CD8-positive, alpha-beta memory T cell (primary cell): ENCODE data around the gene PDCD10. TPM values are rescaled to one million over a fixed set of nuclear protein-coding genes. Genes with fewer than 3 reads are reported as not detected.

ENCODE experiments used
- CTCF ChIA-PET: fragments of 350-600 bp; sonication (Branson Sonifier 250); formaldehyde crosslinking; loops from one replicate; lab custom pipeline; 2021; ENCODE audit warnings: antibody characterized with exemption; lab: Charles Lee
- POLR2A ChIA-PET: fragments of 350-600 bp; sonication (Branson Sonifier 250); formaldehyde crosslinking; loops from one replicate; lab custom pipeline; 2021; ENCODE audit warnings: antibody characterized with exemption; lab: Charles Lee
- DNase-seq, 5 donors: peaks; one replicate each; pipeline versions ENCODE4 v3.0.0 to v3.0.0-alpha.2; 2020 to 2022; ENCODE audit warnings: mixed read lengths in 1 of 5
- H3K27ac ChIP-seq: one replicate; pipeline ENCODE4 v1.7.0; 2013; ENCODE audit warnings: low read depth, mild to moderate bottlenecking, low read length, moderate library complexity
- H3K27me3 ChIP-seq: 2 replicates; pipeline ENCODE4 v1.7.0; 2013; ENCODE audit warnings: low read length, mild to moderate bottlenecking; ENCODE audit not compliant: insufficient read depth, poor library complexity, severe bottlenecking
- H3K36me3 ChIP-seq: 2 replicates; pipeline ENCODE4 v1.7.0; 2013; ENCODE audit warnings: mild to moderate bottlenecking, low read length, moderate library complexity; ENCODE audit not compliant: insufficient read depth
- H3K4me1 ChIP-seq: 2 replicates; pipeline ENCODE4 v1.7.0; 2013; ENCODE audit warnings: mild to moderate bottlenecking, low read length, moderate library complexity; ENCODE audit not compliant: insufficient read depth
- H3K4me3 ChIP-seq: 2 replicates; pipeline ENCODE4 v1.7.0; 2013; ENCODE audit warnings: mild to moderate bottlenecking, low read length
- H3K9me3 ChIP-seq: 2 replicates; pipeline ENCODE4 v1.7.0; 2013; ENCODE audit warnings: mild to moderate bottlenecking, low read length
- H3K27ac Mint-ChIP-seq, 8 donors: one replicate each; pipeline ENCODE4 v1.8.0; 2020 to 2021; ENCODE audit warnings: mixed read lengths in 8 of 8, mild to moderate bottlenecking in 6 of 8, inconsistent platforms in 3 of 8, moderate library complexity in 3 of 8
- H3K27me3 Mint-ChIP-seq, 2 donors: one replicate each; pipeline ENCODE4 v1.8.0; 2020 to 2021; ENCODE audit warnings: mixed read lengths in 2 of 2, mild to moderate bottlenecking in 1 of 2, moderate library complexity in 1 of 2
- H3K36me3 Mint-ChIP-seq, 3 donors: one replicate each; pipeline ENCODE4 v1.8.0; 2020 to 2021; ENCODE audit warnings: mixed read lengths in 3 of 3, inconsistent platforms in 1 of 3, mild to moderate bottlenecking in 1 of 3
- H3K4me1 Mint-ChIP-seq, 3 donors: one replicate each; pipeline ENCODE4 v1.8.0; 2020 to 2021; ENCODE audit warnings: mixed read lengths in 3 of 3, inconsistent platforms in 1 of 3, mild to moderate bottlenecking in 1 of 3
- H3K4me3 Mint-ChIP-seq, 7 donors: one replicate each; pipeline ENCODE4 v1.8.0; 2020 to 2021; ENCODE audit warnings: mixed read lengths in 7 of 7, mild to moderate bottlenecking in 6 of 7, moderate library complexity in 4 of 7, inconsistent platforms in 2 of 7
- H3K9me3 Mint-ChIP-seq, 5 donors: one replicate each; pipeline ENCODE4 v1.8.0; 2020 to 2022; ENCODE audit warnings: mixed read lengths in 5 of 5, mild to moderate bottlenecking in 3 of 5, moderate library complexity in 2 of 5, inconsistent platforms in 1 of 5
- polyA plus RNA-seq: library from polyadenylated mRNA; unstranded; fragments of 300-500 nt; fragmentation: Illumina TruSeq; gene quantifications from one replicate; pipeline ENCODE4 v1.2.3, GENCODE V29; 2021
- total RNA-seq, 2 experiments: library from RNA; stranded (reverse); gene quantifications; one replicate each; pipeline ENCODE4 v1.2.3, GENCODE V29; 2021

PDCD10 gene
- total and polyA plus RNA-seq, 3 experiments from 2014 or later: 78.7 to 95.1 (median 81.3) TPM

DNA sequence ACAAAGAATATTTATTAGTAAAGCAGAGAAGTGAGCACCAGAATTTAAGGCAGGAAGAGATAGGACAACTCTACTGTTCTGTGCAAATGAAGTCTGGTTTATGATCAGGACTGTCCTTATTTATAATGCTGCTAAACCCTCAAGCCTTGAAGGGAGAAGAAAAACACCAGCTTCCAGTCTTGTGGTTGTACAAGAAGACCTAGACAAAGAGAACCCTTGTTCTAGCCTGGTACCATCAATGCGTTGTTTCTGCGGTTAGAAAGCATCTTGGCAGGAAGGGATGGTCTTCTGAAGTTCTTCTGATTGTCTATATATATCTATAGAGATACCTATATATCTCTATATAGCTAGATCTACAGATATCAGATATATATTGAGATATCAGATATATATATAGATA lies 33.8 kb downstream of the PDCD10 start:
- no peaks in the 10 kb centered on the region for H3K27me3 ChIP-seq
- CTCF ChIA-PET: interaction anchor here (2.0 kb wide), 1 partner anchor 16 kb away, joined by 5 read pairs; no protein-coding TSS in a partner anchor
- H3K27ac ChIP-seq: no peak overlapping the region
- H3K9me3 ChIP-seq: no peaks in the 10 kb centered on the region
- no peaks in the 10 kb centered on the region for H3K27me3 Mint-ChIP-seq
- no peak overlapping the region for H3K4me3 Mint-ChIP-seq
- DNase-seq: no peak
- H3K4me1 ChIP-seq: no peaks in the 10 kb centered on the region
- peaks cover 27 to 44% (median 36%) of the 10 kb centered on the region in 3 donors for H3K4me1 Mint-ChIP-seq
- no peak overlapping the region for H3K4me3 ChIP-seq
- H3K36me3 ChIP-seq: peaks cover 19% of the 10 kb centered on the region
- peak overlapping the region in 1 of 8 donors; percentile 6 for H3K27ac Mint-ChIP-seq
- peaks cover 8 to 69% (median 14%) of the 10 kb centered on the region in 3 donors for H3K36me3 Mint-ChIP-seq
- no peaks in the 10 kb centered on the region for H3K9me3 Mint-ChIP-seq
- POLR2A ChIA-PET: no interaction called here

DNA sequence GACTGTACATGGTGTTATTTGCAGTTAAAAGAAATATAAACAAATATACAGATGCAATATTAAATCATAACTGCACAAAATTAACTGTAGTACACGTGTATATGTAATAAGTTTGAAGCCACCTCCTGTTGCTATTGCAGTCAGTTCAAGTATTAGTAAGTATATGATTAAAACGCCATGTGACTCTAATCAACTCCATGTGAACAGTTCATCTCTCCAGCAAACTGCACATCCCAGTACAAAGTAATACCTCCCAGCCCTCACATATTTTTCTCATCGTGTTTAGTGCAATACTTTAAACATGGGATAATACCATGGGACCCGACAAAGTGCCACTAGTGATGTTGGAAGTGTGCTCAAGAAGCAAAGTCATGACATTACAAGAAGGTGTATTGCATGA lies 34.6 kb downstream of the PDCD10 start:
- DNase-seq: no peak
- Histone ChIP-seq H3K9me3 (no peaks in the 10 kb centered on the region), H3K4me3 (no peak overlapping the region), H3K27me3 (no peaks in the 10 kb centered on the region), H3K36me3 (peaks cover 25% of the 10 kb centered on the region), H3K27ac (no peak overlapping the region), H3K4me1 (no peaks in the 10 kb centered on the region)
- Mint-ChIP-seq H3K36me3 (peaks cover 8 to 73% (median 18%) of the 10 kb centered on the region in 3 donors), H3K4me3 (no peak overlapping the region), H3K27me3 (no peaks in the 10 kb centered on the region), H3K4me1 (peaks cover 22 to 39% (median 28%) of the 10 kb centered on the region in 3 donors), H3K9me3 (no peaks in the 10 kb centered on the region), H3K27ac (peak overlapping the region in 1 of 8 donors; percentile 55)
- CTCF ChIA-PET: no interaction called here
- POLR2A ChIA-PET: no interaction called here

GRCh38 chr3:167694121-167694520 lies 40.6 kb downstream of the PDCD10 start:
- H3K4me1 ChIP-seq: peaks cover 13% of the 10 kb centered on the region
- Mint-ChIP-seq H3K27ac (peak overlapping the region in 1 of 8 donors; percentile 52), H3K9me3 (no peaks in the 10 kb centered on the region), H3K4me1 (peaks cover 29 to 52% (median 52%) of the 10 kb centered on the region in 3 donors), H3K36me3 (peaks cover 0 to 68% (median 19%) of the 10 kb centered on the region in 3 donors), H3K4me3 (no peak overlapping the region), H3K27me3 (no peaks in the 10 kb centered on the region)
- no peak overlapping the region for H3K4me3 ChIP-seq
- peaks cover 20% of the 10 kb centered on the region for H3K36me3 ChIP-seq
- no peaks in the 10 kb centered on the region for H3K27me3 ChIP-seq
- DNase-seq: no peak
- no peaks in the 10 kb centered on the region for H3K9me3 ChIP-seq
- no peak overlapping the region for H3K27ac ChIP-seq
- POLR2A ChIA-PET: no interaction called here
- CTCF ChIA-PET: interaction anchor here (1.4 kb wide), 1 partner anchor 9 kb away, joined by 3 read pairs; no protein-coding TSS in a partner anchor

- peaks cover 24 to 37% (median 37%) of the 10 kb centered on the region in 3 donors for H3K4me1 Mint-ChIP-seq
- POLR2A ChIA-PET: no interaction called here
Observed at GRCh38 chr3:167691366-167691765, 43.3 kb downstream of the PDCD10 start.

DNA sequence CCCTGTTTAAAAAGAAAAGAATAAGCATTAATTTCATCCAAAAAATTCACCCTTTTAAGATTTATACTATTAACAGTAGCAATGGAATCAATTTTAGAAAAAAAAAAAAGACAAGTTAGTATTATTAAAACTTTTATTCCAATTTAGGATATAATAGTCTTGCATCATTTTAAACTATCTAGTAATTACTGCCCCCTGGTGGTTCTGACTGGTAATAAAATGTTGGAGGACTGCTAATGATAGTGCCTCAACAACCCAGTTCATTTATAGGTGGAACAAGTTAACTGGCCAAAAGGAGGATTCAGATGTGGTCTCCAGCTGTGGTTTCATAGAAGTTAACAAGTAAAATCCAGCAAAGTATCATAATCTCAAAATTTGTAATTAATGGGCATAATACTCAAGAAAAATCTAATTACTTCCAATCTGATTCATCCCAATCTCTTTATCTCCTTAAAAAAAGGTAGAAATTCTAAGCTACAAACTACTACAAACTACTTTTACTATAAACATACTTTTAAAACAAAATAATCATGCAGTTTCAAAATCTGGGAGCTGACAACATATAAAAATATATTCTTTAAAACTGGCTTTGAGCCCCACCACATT lies 50.2 kb downstream of the PDCD10 start:
- H3K4me1 ChIP-seq: no peaks in the 10 kb centered on the region
- Mint-ChIP-seq H3K36me3 (peaks cover 0 to 68% (median 17%) of the 10 kb centered on the region in 3 donors), H3K27ac (no peak overlapping the region), H3K4me3 (no peak overlapping the region), H3K27me3 (no peaks in the 10 kb centered on the region), H3K9me3 (no peaks in the 10 kb centered on the region), H3K4me1 (peaks cover 0 to 6% (median 4%) of the 10 kb centered on the region in 3 donors)
- no peaks in the 10 kb centered on the region for H3K36me3 ChIP-seq
- peak; percentile 20 to 49 (median 45) for DNase-seq
- no peaks in the 10 kb centered on the region for H3K27me3 ChIP-seq
- no peak overlapping the region for H3K27ac ChIP-seq
- no peak overlapping the region for H3K4me3 ChIP-seq
- ChIA-PET POLR2A (no interaction called here), CTCF (interaction anchor here (0.9 to 1.9 kb wide), 3 partner anchors 16 to 304 kb away, joined by 4 to 5 read pairs (median 4); partner anchors contain the start of gene ZBBX)
- H3K9me3 ChIP-seq: no peaks in the 10 kb centered on the region

More at GRCh38 chr3:167691366-167691765, 43.3 kb downstream of the PDCD10 start:
- no peaks in the 10 kb centered on the region for H3K27me3 ChIP-seq
- H3K27me3 Mint-ChIP-seq: no peaks in the 10 kb centered on the region
- peak overlapping the region; percentile 7 to 91 (median 75) for H3K27ac Mint-ChIP-seq
- CTCF ChIA-PET: interaction anchor here (1.0 kb wide), 1 partner anchor 44 kb away, joined by 3 read pairs; the partner anchor contains the start of genes PDCD10 and SERPINI1
- peak overlapping the region in 3 of 7 donors; percentile 22 to 40 (median 35) for H3K4me3 Mint-ChIP-seq
- H3K4me3 ChIP-seq: no peak overlapping the region
- H3K9me3 Mint-ChIP-seq: no peaks in the 10 kb centered on the region
- no peak overlapping the region for H3K27ac ChIP-seq
- H3K9me3 ChIP-seq: no peaks in the 10 kb centered on the region
- peaks cover 15% of the 10 kb centered on the region for H3K36me3 ChIP-seq
- peaks cover 13% of the 10 kb centered on the region for H3K4me1 ChIP-seq
- peak in 3 of 5 donors; percentile 7 to 57 (median 20) for DNase-seq
- H3K36me3 Mint-ChIP-seq: peaks cover 0 to 69% (median 18%) of the 10 kb centered on the region in 3 donors

GRCh38 chr3:167679526-167679925 lies 55.2 kb downstream of the PDCD10 start:
- Histone ChIP-seq H3K36me3 (peaks cover 16% of the 10 kb centered on the region), H3K27ac (no peak overlapping the region), H3K4me1 (no peaks in the 10 kb centered on the region), H3K27me3 (no peaks in the 10 kb centered on the region), H3K4me3 (no peak overlapping the region), H3K9me3 (no peaks in the 10 kb centered on the region)
- Mint-ChIP-seq H3K27ac (no peak overlapping the region), H3K4me3 (no peak overlapping the region), H3K36me3 (peaks cover 34 to 79% (median 39%) of the 10 kb centered on the region in 3 donors), H3K9me3 (peaks cover 19 to 23% (median 20%) of the 10 kb centered on the region in 5 donors), H3K27me3 (no peaks in the 10 kb centered on the region), H3K4me1 (peaks cover 0 to 2% (median 0%) of the 10 kb centered on the region in 3 donors)
- POLR2A ChIA-PET: no interaction called here
- no peak for DNase-seq
- CTCF ChIA-PET: no interaction called here

- ChIA-PET POLR2A (no interaction called here), CTCF (no interaction called here)
- Mint-ChIP-seq H3K4me1 (peaks cover 0 to 2% (median 0%) of the 10 kb centered on the region in 3 donors), H3K9me3 (peaks cover 19 to 23% (median 20%) of the 10 kb centered on the region in 5 donors), H3K36me3 (peaks cover 38 to 80% (median 50%) of the 10 kb centered on the region in 3 donors), H3K27ac (no peak overlapping the region), H3K27me3 (no peaks in the 10 kb centered on the region), H3K4me3 (no peak overlapping the region)
- H3K27ac ChIP-seq: no peak overlapping the region
- no peak overlapping the region for H3K4me3 ChIP-seq
- no peaks in the 10 kb centered on the region for H3K9me3 ChIP-seq
- H3K4me1 ChIP-seq: no peaks in the 10 kb centered on the region
- peaks cover 19% of the 10 kb centered on the region for H3K36me3 ChIP-seq
- no peaks in the 10 kb centered on the region for H3K27me3 ChIP-seq
- no peak for DNase-seq
Observed at GRCh38 chr3:167675848-167676247, 58.8 kb downstream of the PDCD10 start.

DNA sequence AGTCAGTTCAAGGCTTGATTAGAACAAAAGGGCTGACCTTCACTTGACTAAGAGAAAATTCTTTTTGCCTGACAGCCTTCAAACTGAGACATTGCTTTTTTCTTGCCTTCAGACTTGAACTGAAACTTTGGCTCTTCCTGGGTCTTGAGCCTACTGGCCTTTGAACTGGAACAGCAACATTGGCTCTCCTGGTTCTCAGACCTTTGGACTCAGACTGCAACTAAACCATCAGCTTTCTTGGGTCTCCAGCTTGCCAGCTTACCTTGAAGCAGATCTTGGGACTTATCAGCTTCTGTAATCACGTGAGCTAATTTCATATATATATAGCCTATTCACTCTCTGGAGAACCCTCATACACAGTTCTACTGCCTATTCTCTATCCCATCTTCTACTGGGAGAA lies 61.5 kb downstream of the PDCD10 start:
- Mint-ChIP-seq H3K4me1 (peaks cover 0 to 2% (median 0%) of the 10 kb centered on the region in 3 donors), H3K9me3 (peaks cover 19 to 23% (median 20%) of the 10 kb centered on the region in 5 donors), H3K36me3 (peaks cover 35 to 61% (median 50%) of the 10 kb centered on the region in 3 donors), H3K27me3 (peaks cover 0 to 1% of the 10 kb centered on the region in 2 donors), H3K27ac (no peak overlapping the region), H3K4me3 (no peak overlapping the region)
- H3K9me3 ChIP-seq: no peaks in the 10 kb centered on the region
- no peaks in the 10 kb centered on the region for H3K27me3 ChIP-seq
- CTCF ChIA-PET: no interaction called here
- peaks cover 19% of the 10 kb centered on the region for H3K36me3 ChIP-seq
- H3K27ac ChIP-seq: no peak overlapping the region
- POLR2A ChIA-PET: no interaction called here
- DNase-seq: no peak
- no peak overlapping the region for H3K4me3 ChIP-seq
- no peaks in the 10 kb centered on the region for H3K4me1 ChIP-seq
